HG03460 (cell line): ENCODE results near the gene MORN4.
A peak's percentile ranks its signal among the peaks of the same experiment; 100 is the strongest.
"Not testable (repeated sequence)": the region's sequence is repeated elsewhere in the genome, so short reads cannot be mapped to it uniquely, and the experiment has no call there.

Experiments used
- ATAC-seq: cut with Tn5 transposase; IDR thresholded peaks from one replicate; pipeline ENCODE4 v1.9.1; 2021; ENCODE audit not compliant: unreplicated experiment

Gene MORN4

GRCh38 chr10:97632949-97633884 lies at the start of gene MORN4:
MORN4 (minus strand) TSS chr10:97633500; CDS start chr10:97619653, 13,847 bp downstream.
- ATAC-seq = peak; percentile 99

DNA sequence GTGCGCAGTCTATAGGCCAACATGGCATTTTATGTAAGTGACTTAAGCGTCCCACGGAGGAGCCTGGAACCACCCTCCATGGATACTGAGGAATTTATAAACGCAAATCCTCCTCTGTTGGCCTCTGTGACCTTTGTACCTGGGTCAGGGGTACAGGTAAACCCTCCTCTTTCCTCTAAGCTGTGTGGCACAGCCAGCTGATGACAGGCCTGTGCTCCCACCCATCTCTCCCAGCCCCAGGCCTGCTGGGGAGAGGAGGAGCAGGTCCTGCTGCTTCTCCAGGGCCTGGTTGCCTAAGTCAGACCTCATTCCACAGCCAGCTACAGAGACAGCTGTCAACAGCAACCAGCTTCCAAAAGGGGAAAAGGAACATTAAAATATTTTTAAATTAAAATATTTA lies 48.7 kb upstream of the MORN4 start:
- ATAC-seq = no peak

DNA sequence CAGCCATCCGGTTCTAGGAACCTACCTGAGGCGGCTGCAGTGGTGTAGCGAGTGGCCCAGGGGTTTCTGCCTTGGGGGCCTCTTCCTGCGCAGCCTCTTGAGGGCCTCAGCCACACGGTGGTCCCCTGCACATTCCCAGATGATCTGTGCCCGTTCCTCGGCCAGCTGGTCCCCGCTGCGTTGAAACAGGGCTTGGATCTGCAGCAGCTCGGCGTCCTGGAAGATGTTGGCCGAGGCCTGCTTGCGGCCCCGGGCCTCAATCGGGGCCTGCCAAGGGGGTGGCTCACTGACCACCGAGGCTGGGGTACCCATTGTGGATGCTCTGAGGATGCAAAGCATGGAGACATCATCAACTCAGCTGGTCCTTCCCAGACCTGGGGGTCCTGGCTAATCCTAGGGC lies 46.3 kb upstream of the MORN4 start:
- ATAC-seq = no peak

GRCh38 chr10:97676770-97677581 lies 43.7 kb upstream of the MORN4 start:
- peak; percentile 75 for ATAC-seq

- no peak for ATAC-seq
These were observed 41.9 kb upstream of the MORN4 start for GRCh38 chr10:97675222-97675621.

- no peak for ATAC-seq
These were observed 40.6 kb upstream of the MORN4 start for GRCh38 chr10:97673736-97674525.

GRCh38 chr10:97669571-97669970 lies 36.3 kb upstream of the MORN4 start:
- ATAC-seq = no peak

- ATAC-seq = no peak
These were observed 34.2 kb upstream of the MORN4 start for GRCh38 chr10:97667463-97667862.

- no peak for ATAC-seq
These were observed 33.7 kb upstream of the MORN4 start for GRCh38 chr10:97666992-97667391.

GRCh38 chr10:97664282-97664850 lies 31.1 kb upstream of the MORN4 start:
- no peak for ATAC-seq

GRCh38 chr10:97659589-97659988 lies 26.3 kb upstream of the MORN4 start:
- ATAC-seq = no peak

DNA sequence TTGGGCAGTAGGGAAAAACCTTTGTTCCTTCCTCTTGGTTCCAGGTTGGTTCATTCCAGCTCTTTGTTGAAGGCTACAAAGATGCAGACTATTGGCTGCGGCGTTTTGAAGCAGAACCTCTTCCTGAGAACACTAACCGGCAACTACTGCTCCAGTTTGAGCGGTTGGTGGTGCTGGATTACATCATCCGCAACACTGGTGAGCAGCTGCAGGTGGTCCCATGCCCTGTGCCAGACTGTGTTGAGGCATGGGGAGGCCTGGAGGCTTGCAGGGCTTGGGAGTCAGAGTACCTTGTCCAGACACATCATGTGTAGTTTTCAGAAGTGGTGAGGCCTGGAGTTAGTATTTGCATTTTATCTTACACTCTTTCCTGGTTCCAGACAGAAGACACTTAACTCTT lies 23.5 kb upstream of the MORN4 start:
- ATAC-seq = no peak

GRCh38 chr10:97651773-97652172 lies 18.5 kb upstream of the MORN4 start:
- no peak for ATAC-seq

GRCh38 chr10:97650726-97651125 lies 17.4 kb upstream of the MORN4 start:
- ATAC-seq = no peak

GRCh38 chr10:97649405-97649750 lies 16.1 kb upstream of the MORN4 start:
- not testable (repeated sequence) for ATAC-seq

GRCh38 chr10:97648562-97649404 lies 15.5 kb upstream of the MORN4 start:
- ATAC-seq = peak; percentile 70

GRCh38 chr10:97647556-97647955 lies 14.3 kb upstream of the MORN4 start:
- no peak for ATAC-seq

DNA sequence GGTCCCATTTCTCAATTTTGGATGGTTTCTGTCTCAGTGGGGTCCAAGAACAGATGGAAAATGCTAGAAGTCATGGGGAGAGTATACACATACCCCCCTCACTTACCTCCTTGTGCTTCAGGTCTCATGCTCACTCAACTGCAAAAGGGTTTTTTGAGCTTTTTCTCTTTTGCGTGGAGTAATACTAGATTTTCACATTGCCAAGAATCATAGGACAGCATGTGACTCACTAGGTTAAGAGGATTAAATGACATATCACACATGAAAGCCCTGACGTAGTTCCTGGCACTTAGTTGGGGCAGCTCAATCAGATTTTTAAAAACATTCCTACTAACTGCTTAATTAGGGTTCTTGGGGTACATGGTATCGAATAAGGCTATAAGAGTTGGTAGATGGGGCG lies 11.6 kb upstream of the MORN4 start:
- ATAC-seq = no peak

GRCh38 chr10:97643441-97643985 lies 10.2 kb upstream of the MORN4 start:
- ATAC-seq = no peak
